GM12878 (cell line): ENCODE measurements around the gene SLC38A8. TPM values are rescaled to one million over a fixed set of nuclear protein-coding genes. Genes with fewer than 3 reads are reported as not detected.

Source experiments
- ATAC-seq: fragments of 200-7000 bp; cut with Tn5 transposase; 3 replicates; pipeline ENCODE4 v1.9.1; 2020; ENCODE audit warnings: mild to moderate bottlenecking, moderate library complexity
- BruUV-seq: library from RNA; stranded (reverse); fragments of 400-500 nt; replicated peaks from 2 replicates; lab custom pipeline; 2021; lab: Mats Ljungman, UMichigan
- CTCF ChIA-PET: fragments of 300-600 bp; sonication (Branson Sonifier 250); formaldehyde crosslinking; extraction: SDS; loops from one replicate; lab custom pipeline; 2021; ENCODE audit warnings: inconsistent platforms; lab: Yijun Ruan, JAX
- POLR2A ChIA-PET: fragments of 350-600 bp; formaldehyde crosslinking; extraction: SDS; loops from one replicate; lab custom pipeline; 2021; ENCODE audit warnings: inconsistent platforms; lab: Charles Lee
- RAD21 ChIA-PET: fragments of 300-600 bp; sonication (Branson Sonifier 250); formaldehyde crosslinking; loops from one replicate; lab custom pipeline; 2023; ENCODE audit warnings: antibody characterized with exemption; ENCODE audit not compliant: unreplicated experiment; lab: Charles Lee
- SMC1A ChIA-PET: fragments of 300-600 bp; sonication (Branson Sonifier 250); formaldehyde crosslinking; loops from one replicate; lab custom pipeline; 2023; ENCODE audit not compliant: unreplicated experiment, uncharacterized antibody; lab: Charles Lee
- DNase-seq: peaks from one replicate; pipeline ENCODE4 v3.0.0-alpha.2; 2011; ENCODE audit warnings: low read depth, low spot score
- FAIRE-seq: peaks from 3 replicates; lab custom pipeline; 2011; peaks lifted over from hg19 to GRCh38; lab: Jason Lieb, UNC
- H2AFZ ChIP-seq: 2 replicates; pipeline ENCODE4 v1.6.0; 2011; ENCODE audit warnings: low read depth, low read length, control low read depth; ENCODE audit not compliant: control insufficient read depth
- H3K27ac ChIP-seq: 2 replicates; pipeline ENCODE4 v1.5.1; 2011; ENCODE audit warnings: control low read depth; ENCODE audit not compliant: control insufficient read depth, insufficient read depth
- H3K27me3 ChIP-seq, 2 experiments: replicated peaks in 1 of 2; 2 replicates each; pipeline versions ENCODE4 v1.6.0 to v1.6.1; 2011; ENCODE audit warnings: low read length in 1 of 2; ENCODE audit not compliant: control insufficient read depth in 2 of 2, insufficient read depth in 2 of 2
- H3K36me3 ChIP-seq, 2 experiments: 2 replicates each; pipeline ENCODE4 v1.5.1; 2011; ENCODE audit warnings: low read length in 1 of 2; ENCODE audit not compliant: control insufficient read depth in 2 of 2, insufficient read depth in 2 of 2
- H3K4me1 ChIP-seq: 2 replicates; pipeline ENCODE4 v1.6.1; 2011; ENCODE audit warnings: mild to moderate bottlenecking, low read length, moderate library complexity, mixed read lengths; ENCODE audit not compliant: control insufficient read depth, insufficient read depth
- H3K4me2 ChIP-seq: 2 replicates; pipeline ENCODE4 v1.6.0; 2011; ENCODE audit warnings: control low read depth; ENCODE audit not compliant: control insufficient read depth, insufficient read depth
- H3K4me3 ChIP-seq: fragments of 200-600 bp; sonication (generic); 2 replicates; pipeline ENCODE4 v1.5.1; 2016
- H3K79me2 ChIP-seq: 2 replicates; pipeline ENCODE4 v1.6.0; 2011; ENCODE audit warnings: low read length; ENCODE audit not compliant: control insufficient read depth, insufficient read depth
- H3K9ac ChIP-seq: 2 replicates; pipeline ENCODE4 v1.8.0; 2011; ENCODE audit warnings: low read length, control low read depth, mixed read lengths; ENCODE audit not compliant: control insufficient read depth, insufficient read depth
- H3K9me3 ChIP-seq: replicated peaks from 3 replicates; pipeline ENCODE4 v1.5.1; 2011; ENCODE audit warnings: mild to moderate bottlenecking, low read length; ENCODE audit not compliant: control insufficient read depth, insufficient read depth
- H4K20me1 ChIP-seq: 2 replicates; pipeline ENCODE4 v1.6.0; 2011; ENCODE audit not compliant: control insufficient read depth, insufficient read depth
- IRF3 ChIP-seq: fragments of 450-650 bp; IDR thresholded peaks from 2 replicates; pipeline ENCODE4 v1.6.1; 2014; ENCODE audit warnings: mild to moderate bottlenecking
- PRDM15 ChIP-seq: fragments of 450-650 bp; formaldehyde crosslinking; IDR thresholded peaks from 2 replicates; pipeline ENCODE4 v1.4.0; 2020; ENCODE audit warnings: mild to moderate bottlenecking, moderate library complexity
- SIN3A ChIP-seq: IDR thresholded peaks from 2 replicates; pipeline ENCODE4 v1.6.1; 2012; ENCODE audit warnings: low read depth, low read length, improper control_type of control experiment
- SKIL ChIP-seq: fragments of 450-650 bp; IDR thresholded peaks from 2 replicates; pipeline ENCODE4 v1.6.1; 2017; ENCODE audit warnings: mild to moderate bottlenecking, low read depth, inconsistent platforms; ENCODE audit not compliant: poor library complexity, severe bottlenecking
- WGBS: methylation state at CpG from one replicate; pipeline ENCODE4 v1.1.6; 2016; ENCODE audit warnings: low lambda C conversion rate; ENCODE audit not compliant: insufficient replicate concordance, insufficient coverage; ENCODE audit errors: missing lambda C conversion rate; 5-methylcytosine and 5-hydroxymethylcytosine counted together
- in situ Hi-C: fragments of 300-500 bp; cut with MboI; formaldehyde crosslinking; loops from 9 replicates; pipeline ENCODE4 v1.14.3; 2018; ENCODE audit warnings: mixed read lengths
- intact Hi-C: fragments of 100-400 bp; cut with micrococcal nuclease; formaldehyde crosslinking; loops from one replicate; pipeline ENCODE4 v1.14.2; 2022; ENCODE audit not compliant: unreplicated experiment
- polyA plus RNA-seq, 11 experiments: library from polyadenylated mRNA; depleted of rRNA in 4 of 11; unstranded in 6 of 11; stranded (reverse) in 5 of 11; fragments of >200 nt; fragmentation: Nextera tagmentation in 4 of 11; fragmentation: Illumina TruSeq in 1 of 11; extraction: Ambion mirVana in 4 of 11; extraction: Trizol in 1 of 11; gene quantifications; 1 replicate in 1 of 11; 2 replicates in 10 of 11; pipeline versions ENCODE4 v1.2.1 to v1.2.3, GENCODE V29; 2011 to 2016; ENCODE audit warnings: inconsistent platforms in 2 of 11, missing spikeins in 2 of 11, low read depth in 1 of 11
- total RNA-seq, 4 experiments: library from RNA; depleted of rRNA in 3 of 4; stranded (reverse); fragments of >200 nt in 3 of 4; fragmentation: Illumina TruSeq in 1 of 4; extraction: Trizol in 1 of 4; gene quantifications; 2 replicates each; pipeline versions ENCODE4 v1.2.1 to v1.2.3, GENCODE V29; 2013 to 2021

SLC38A8 gene
- total and polyA plus RNA-seq, 10 of the 15 experiments (the other 5 are each of a cell fraction or from before 2014, with no cell fraction given), result not detected

- no TSS peak for BruUV-seq
Observed at GRCh38 chr16:84058211-84058610, 15.6 kb upstream of the SLC38A8 start.

More at GRCh38 chr16:84058211-84058610, 15.6 kb upstream of the SLC38A8 start:
- H3K4me2 ChIP-seq, result no peak overlapping the region
- H3K79me2 ChIP-seq, result no peaks in the 10 kb centered on the region
- POLR2A ChIA-PET, result no interaction called here
- RAD21 ChIA-PET, result no interaction called here
- SMC1A ChIA-PET, result no interaction called here
- DNase-seq (no peak), FAIRE-seq (no peak), ATAC-seq (no peak)
- 97% methylated on average over 15 of the region's 15 CpGs for WGBS
- H2AFZ ChIP-seq, result no peak overlapping the region
- no peak for TF ChIP-seq IRF3
- TF ChIP-seq SIN3A, result no peak
- no peak for TF ChIP-seq PRDM15 (CRISPR knock-in tag)
- no peak for TF ChIP-seq SKIL
- no peak overlapping the region for H3K27ac ChIP-seq
- intact Hi-C loops (no loop called here), in situ Hi-C loops (no loop called here)
- H3K27me3 ChIP-seq, result no peaks in the 10 kb centered on the region
- H3K9ac ChIP-seq, result no peak overlapping the region
- no peaks in the 10 kb centered on the region for H4K20me1 ChIP-seq
- no peaks in the 10 kb centered on the region for H3K4me1 ChIP-seq
- H3K4me3 ChIP-seq, result no peak overlapping the region
- H3K9me3 ChIP-seq, result no peaks in the 10 kb centered on the region
- H3K36me3 ChIP-seq, result peaks cover 31 to 33% of the 10 kb centered on the region in 2 experiments
- CTCF ChIA-PET, result interaction anchor here (0.5 to 2.0 kb wide), 2 partner anchors 11 to 117 kb away, joined by 3 to 4 read pairs; no protein-coding TSS in a partner anchor
